Keratinocyte (primary cell): ENCODE results near the gene KCNG2. TPM values are rescaled to one million over a fixed set of nuclear protein-coding genes. Genes with fewer than 3 reads are reported as not detected.

Source experiments
- DNase-seq: peaks from one replicate; pipeline ENCODE4 v3.0.0-alpha.2; 2011; ENCODE audit warnings: low read depth, missing footprints, low spot score
- FAIRE-seq: peaks from 2 replicates; lab custom pipeline; 2011; peaks lifted over from hg19 to GRCh38; lab: Jason Lieb, UNC
- H2AFZ ChIP-seq: 2 replicates; pipeline ENCODE4 v1.6.0; 2012; ENCODE audit warnings: low read length, control low read depth, inconsistent platforms; ENCODE audit not compliant: control insufficient read depth
- H3K27ac ChIP-seq: 2 replicates; pipeline ENCODE4 v1.5.1; 2011; ENCODE audit warnings: low read length; ENCODE audit not compliant: control insufficient read depth, insufficient read depth
- H3K27me3 ChIP-seq: 3 replicates; pipeline ENCODE4 v1.6.0; 2011; ENCODE audit warnings: low read length; ENCODE audit not compliant: control insufficient read depth, insufficient read depth; ENCODE audit errors: extremely low read depth
- H3K36me3 ChIP-seq, 2 experiments: 2 replicates in 1 of 2; 3 replicates in 1 of 2; pipeline ENCODE4 v1.5.1; 2011; ENCODE audit warnings: low read length in 2 of 2, mild to moderate bottlenecking in 1 of 2; ENCODE audit not compliant: control insufficient read depth in 2 of 2, insufficient read depth in 2 of 2; ENCODE audit errors: extremely low read depth in 1 of 2
- H3K4me1 ChIP-seq: 3 replicates; pipeline ENCODE4 v1.5.1; 2011; ENCODE audit warnings: low read length; ENCODE audit not compliant: control insufficient read depth, insufficient read depth; ENCODE audit errors: extremely low read depth
- H3K4me2 ChIP-seq: 3 replicates; pipeline ENCODE4 v1.6.0; 2011; ENCODE audit warnings: low read depth, low read length; ENCODE audit not compliant: control insufficient read depth, insufficient read depth; ENCODE audit errors: extremely low read depth
- H3K4me3 ChIP-seq, 3 experiments: fragments of 200-600 bp in 1 of 3; sonication (generic) in 1 of 3; 2 replicates in 2 of 3; 3 replicates in 1 of 3; pipeline ENCODE4 v1.5.1; 2011 to 2016; ENCODE audit warnings: low read length in 3 of 3, mild to moderate bottlenecking in 3 of 3, control low read depth in 2 of 3, inconsistent platforms in 1 of 3, low read depth in 1 of 3, mixed read lengths in 1 of 3, mixed run types in 1 of 3, moderate library complexity in 1 of 3; ENCODE audit not compliant: control insufficient read depth in 2 of 3, insufficient read depth in 2 of 3; ENCODE audit errors: extremely low read depth in 1 of 3
- H3K79me2 ChIP-seq: 2 replicates; pipeline ENCODE4 v1.6.0; 2012; ENCODE audit warnings: low read length; ENCODE audit not compliant: control insufficient read depth, insufficient read depth
- H3K9ac ChIP-seq: 3 replicates; pipeline ENCODE4 v1.6.0; 2011; ENCODE audit warnings: low read length; ENCODE audit not compliant: control insufficient read depth, insufficient read depth; ENCODE audit errors: extremely low read depth
- H3K9me1 ChIP-seq: 3 replicates; pipeline ENCODE4 v1.6.0; 2011; ENCODE audit warnings: low read length; ENCODE audit not compliant: control insufficient read depth, insufficient read depth; ENCODE audit errors: extremely low read depth
- H3K9me3 ChIP-seq: 2 replicates; pipeline ENCODE4 v1.5.1; 2012; ENCODE audit warnings: low read depth, low read length; ENCODE audit not compliant: control insufficient read depth
- H4K20me1 ChIP-seq: 3 replicates; pipeline ENCODE4 v1.6.0; 2011; ENCODE audit warnings: low read length; ENCODE audit not compliant: control insufficient read depth, insufficient read depth; ENCODE audit errors: extremely low read depth
- CTCF ChIP-seq, 3 experiments: IDR thresholded peaks in 1 of 3; conservative IDR thresholded peaks in 1 of 3; optimal IDR thresholded peaks in 1 of 3; 2 replicates in 2 of 3; 3 replicates in 1 of 3; pipeline versions ENCODE3 to v1.5.1; 2011; ENCODE audit warnings: low read length in 3 of 3, mild to moderate bottlenecking in 3 of 3, moderate library complexity in 2 of 3, control low read depth in 1 of 3, inconsistent platforms in 1 of 3; ENCODE audit not compliant: insufficient read depth in 2 of 3; ENCODE audit errors: extremely low read depth in 1 of 3
- EZH2 ChIP-seq: IDR thresholded peaks from one replicate; pipeline ENCODE4 v1.6.1; 2012; ENCODE audit warnings: inconsistent platforms, mild to moderate bottlenecking, low read length, moderate library complexity
- dilution Hi-C: fragments of 300-500 bp; cut with MboI; formaldehyde crosslinking; loops from one replicate; pipeline ENCODE4 v1.7.0; 2020; ENCODE audit warnings: low sequenced_read_pairs; ENCODE audit not compliant: extremely low pct_ligation_motif_present
- polyA plus RNA-seq, 5 experiments: library from polyadenylated mRNA; depleted of rRNA in 3 of 5; stranded (reverse) in 3 of 5; stranded (forward) in 1 of 5; unstranded in 1 of 5; fragments of >200 nt; gene quantifications; 1 replicate in 1 of 5; 2 replicates in 3 of 5; 3 replicates in 1 of 5; pipeline versions ENCODE4 v1.2.1 to v1.2.3, GENCODE V29; 2011 to 2012; ENCODE audit warnings: missing spikeins in 2 of 5, low read depth in 1 of 5, low replicate concordance in 1 of 5

Gene KCNG2
- polyA plus RNA-seq, 1 donor (not counting 4 experiments of a cell fraction or from before 2014, with no cell fraction given), result not detected

GRCh38 chr18:79798999-79799370, 1.2 kb downstream of the KCNG2 start:
- Histone ChIP-seq H3K27ac (no peak overlapping the region), H3K27me3 (peaks cover 44% of the 10 kb centered on the region), H3K9ac (no peak overlapping the region), H3K79me2 (no peaks in the 10 kb centered on the region), H4K20me1 (no peaks in the 10 kb centered on the region), H3K4me3 (no peak overlapping the region), H3K4me2 (no peak overlapping the region), H3K4me1 (no peaks in the 10 kb centered on the region), H3K36me3 (no peaks in the 10 kb centered on the region), H3K9me3 (no peaks in the 10 kb centered on the region), H3K9me1 (no peaks in the 10 kb centered on the region), H2AFZ (no peak overlapping the region)
- TF ChIP-seq EZH2 (no peak), CTCF (optimal IDR thresholded peaks at IDR 0.05 in 1 of 3, IDR thresholded peaks at IDR 0.05 in 1 of 3, conservative IDR thresholded peaks at IDR 0.05 in 1 of 3; ENCODE audit: extremely low read depth in 1 of 3, insufficient read depth in 2 of 3, low read length in 3 of 3) (no peak)
- DNase-seq (no peak), FAIRE-seq (no peak)
- dilution Hi-C loops, result no loop called here

GRCh38 chr18:79799619-79800370, 2.1 kb downstream of the KCNG2 start:
- no peaks in the 10 kb centered on the region for H3K79me2 ChIP-seq
- dilution Hi-C loops, result no loop called here
- no peak overlapping the region for H3K27ac ChIP-seq
- H3K36me3 ChIP-seq, result no peaks in the 10 kb centered on the region
- no peak overlapping the region for H3K9ac ChIP-seq
- DNase-seq, result no peak
- H3K4me1 ChIP-seq, result no peaks in the 10 kb centered on the region
- H4K20me1 ChIP-seq, result no peaks in the 10 kb centered on the region
- no peak overlapping the region for H3K4me2 ChIP-seq
- no peak for TF ChIP-seq CTCF (optimal IDR thresholded peaks at IDR 0.05 in 1 of 3, IDR thresholded peaks at IDR 0.05 in 1 of 3, conservative IDR thresholded peaks at IDR 0.05 in 1 of 3; ENCODE audit: extremely low read depth in 1 of 3, insufficient read depth in 2 of 3, low read length in 3 of 3)
- no peak for TF ChIP-seq EZH2
- no peaks in the 10 kb centered on the region for H3K9me3 ChIP-seq
- H3K27me3 ChIP-seq, result peaks cover 44% of the 10 kb centered on the region
- no peak overlapping the region for H2AFZ ChIP-seq
- no peak overlapping the region for H3K4me3 ChIP-seq
- no peak for FAIRE-seq
- no peaks in the 10 kb centered on the region for H3K9me1 ChIP-seq
